GM12865 (cell line): ENCODE measurements around the gene TRAF2.

Source experiments
- DNase-seq: peaks from one replicate; pipeline ENCODE4 v3.0.0; 2010; ENCODE audit warnings: low read depth
- H3K4me3 ChIP-seq: 2 replicates; pipeline ENCODE4 v1.5.1; 2011; ENCODE audit warnings: mild to moderate bottlenecking, low read depth, low read length, control low read depth
- TF ChIP-seq, protein P1 (sequence below): IDR thresholded peaks from 2 replicates; pipeline ENCODE4 v1.5.1; 2011; ENCODE audit warnings: low read length, control low read depth, low read depth, inconsistent platforms; ENCODE audit not compliant: insufficient read depth; ENCODE audit errors: missing control alignments

TRAF2 gene

DNA sequence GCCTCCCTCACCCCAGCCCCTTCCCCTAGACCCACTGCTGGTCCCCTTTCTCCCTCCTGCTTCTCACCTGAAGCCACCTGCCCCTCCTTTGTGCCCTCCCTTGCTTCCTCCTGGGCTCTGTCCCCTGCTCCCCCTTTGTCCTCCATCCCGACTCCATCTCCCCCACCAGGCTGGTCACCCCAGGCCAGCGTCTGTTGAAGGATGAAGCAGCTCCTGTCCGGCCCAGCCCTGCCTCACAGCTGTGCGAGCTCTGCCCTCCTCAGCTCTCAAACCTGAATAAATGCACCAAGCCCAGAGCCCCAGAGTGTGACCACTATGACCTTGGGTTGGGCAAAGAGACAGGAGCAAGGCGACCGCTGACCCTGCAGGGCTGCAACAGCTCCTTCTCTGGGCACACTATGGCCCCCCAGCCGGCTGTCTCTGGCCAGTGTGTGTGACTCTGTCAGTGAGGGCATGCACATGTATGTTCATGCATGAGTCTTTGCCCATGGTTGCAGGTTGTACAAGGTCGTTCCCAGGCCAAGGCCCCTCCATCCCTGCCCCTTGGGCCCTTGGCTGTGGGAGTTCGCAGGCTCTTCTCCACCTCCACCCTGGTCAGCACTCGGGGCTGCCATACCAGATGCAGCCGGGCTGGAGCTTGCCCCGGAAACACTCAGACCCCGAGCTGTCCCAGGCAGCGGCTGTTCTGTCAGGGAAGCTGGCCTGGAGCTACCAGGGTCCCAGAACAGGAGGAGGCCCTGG lies 69.1 kb downstream of the TRAF2 start:
- TF ChIP-seq, protein P1, sequence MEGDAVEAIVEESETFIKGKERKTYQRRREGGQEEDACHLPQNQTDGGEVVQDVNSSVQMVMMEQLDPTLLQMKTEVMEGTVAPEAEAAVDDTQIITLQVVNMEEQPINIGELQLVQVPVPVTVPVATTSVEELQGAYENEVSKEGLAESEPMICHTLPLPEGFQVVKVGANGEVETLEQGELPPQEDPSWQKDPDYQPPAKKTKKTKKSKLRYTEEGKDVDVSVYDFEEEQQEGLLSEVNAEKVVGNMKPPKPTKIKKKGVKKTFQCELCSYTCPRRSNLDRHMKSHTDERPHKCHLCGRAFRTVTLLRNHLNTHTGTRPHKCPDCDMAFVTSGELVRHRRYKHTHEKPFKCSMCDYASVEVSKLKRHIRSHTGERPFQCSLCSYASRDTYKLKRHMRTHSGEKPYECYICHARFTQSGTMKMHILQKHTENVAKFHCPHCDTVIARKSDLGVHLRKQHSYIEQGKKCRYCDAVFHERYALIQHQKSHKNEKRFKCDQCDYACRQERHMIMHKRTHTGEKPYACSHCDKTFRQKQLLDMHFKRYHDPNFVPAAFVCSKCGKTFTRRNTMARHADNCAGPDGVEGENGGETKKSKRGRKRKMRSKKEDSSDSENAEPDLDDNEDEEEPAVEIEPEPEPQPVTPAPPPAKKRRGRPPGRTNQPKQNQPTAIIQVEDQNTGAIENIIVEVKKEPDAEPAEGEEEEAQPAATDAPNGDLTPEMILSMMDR = no peak
- DNase-seq = no peak

DNA sequence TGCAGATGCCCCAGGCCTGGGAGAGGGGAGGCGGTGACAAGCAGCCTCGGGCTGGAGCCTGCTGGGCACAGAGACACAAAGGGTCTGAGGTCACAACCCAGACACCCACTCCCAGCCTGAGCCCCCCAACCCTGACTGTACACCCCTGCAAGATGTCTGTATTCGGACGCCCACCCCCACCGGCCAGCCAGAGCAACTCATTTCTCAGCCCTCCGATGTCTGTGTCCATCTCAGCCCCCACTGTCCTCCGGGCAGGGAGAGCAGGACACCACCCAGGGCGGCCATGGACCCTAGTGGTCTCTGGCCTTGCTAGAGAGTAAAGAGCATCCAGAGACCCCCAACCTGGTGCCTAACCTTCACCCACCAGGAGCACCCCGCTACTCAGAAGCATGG lies 69.6 kb downstream of the TRAF2 start:
- TF ChIP-seq, protein P1 = no peak
- H3K4me3 ChIP-seq = no peak overlapping the region
- DNase-seq = no peak

More for the DNA sequence above, 69.1 kb downstream of the TRAF2 start:
- H3K4me3 ChIP-seq = no peak overlapping the region

DNA sequence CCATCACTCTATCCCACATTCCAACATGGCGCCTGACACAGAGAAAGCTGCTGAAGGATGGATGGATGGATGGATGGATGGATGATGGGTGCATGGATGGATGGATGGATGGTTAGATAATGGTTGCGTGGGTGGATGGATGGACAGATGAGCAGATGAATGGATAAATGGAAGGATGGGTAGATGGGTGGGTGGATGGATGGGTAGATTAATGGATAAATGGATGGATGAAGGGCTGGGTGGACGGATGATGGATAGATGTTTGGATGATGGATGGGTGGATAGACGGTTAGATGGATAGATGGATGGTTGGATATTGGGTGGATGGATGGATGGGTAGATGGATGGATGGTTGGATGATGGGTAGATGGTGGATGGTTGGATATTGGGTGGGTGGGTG lies 70.3 kb downstream of the TRAF2 start:
- TF ChIP-seq, protein P1 = no peak
- no peak overlapping the region for H3K4me3 ChIP-seq
- DNase-seq = no peak

DNA sequence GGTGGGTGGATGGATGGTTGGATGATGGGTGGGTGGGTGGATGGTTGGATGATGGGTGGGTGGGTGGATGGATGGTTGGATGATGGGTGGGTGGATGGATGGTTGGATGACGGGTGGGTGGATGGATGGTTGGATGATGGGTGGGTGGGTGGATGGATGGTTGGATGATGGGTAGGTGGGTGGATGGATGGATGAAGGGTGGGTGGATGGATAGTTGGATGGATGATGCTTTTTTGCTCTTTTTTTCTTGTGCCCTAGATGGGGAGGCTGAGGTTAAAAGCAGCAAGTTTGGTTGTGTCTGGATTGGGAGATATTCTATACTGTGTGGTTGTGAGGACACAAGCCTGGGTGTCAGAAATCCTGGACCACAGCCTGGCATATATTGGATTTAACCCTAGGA lies 71.1 kb downstream of the TRAF2 start:
- TF ChIP-seq, protein P1 = no peak
- no peak overlapping the region for H3K4me3 ChIP-seq
- no peak for DNase-seq

DNA sequence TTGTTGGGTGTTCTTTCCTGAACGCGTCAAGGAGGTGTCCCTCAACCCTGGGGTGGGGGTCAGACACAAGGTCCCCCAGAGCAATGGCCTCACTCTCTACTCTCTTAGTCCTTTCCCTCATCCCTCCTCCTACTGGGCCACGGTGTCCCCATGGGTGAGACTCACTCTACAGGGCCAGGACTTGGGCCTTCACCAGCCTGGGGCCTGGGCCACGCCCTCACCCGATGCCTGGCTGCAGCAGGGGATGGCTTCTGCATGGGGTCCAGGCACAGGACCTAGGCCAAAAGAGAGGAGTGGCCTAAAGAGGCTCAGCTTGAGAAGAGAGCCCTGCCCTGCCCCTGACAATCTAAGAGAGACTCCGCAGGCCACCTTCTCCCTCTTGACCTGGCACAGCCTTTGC lies 71.6 kb downstream of the TRAF2 start:
- no peak for DNase-seq
- TF ChIP-seq, protein P1 = no peak
- H3K4me3 ChIP-seq = no peak overlapping the region

DNA sequence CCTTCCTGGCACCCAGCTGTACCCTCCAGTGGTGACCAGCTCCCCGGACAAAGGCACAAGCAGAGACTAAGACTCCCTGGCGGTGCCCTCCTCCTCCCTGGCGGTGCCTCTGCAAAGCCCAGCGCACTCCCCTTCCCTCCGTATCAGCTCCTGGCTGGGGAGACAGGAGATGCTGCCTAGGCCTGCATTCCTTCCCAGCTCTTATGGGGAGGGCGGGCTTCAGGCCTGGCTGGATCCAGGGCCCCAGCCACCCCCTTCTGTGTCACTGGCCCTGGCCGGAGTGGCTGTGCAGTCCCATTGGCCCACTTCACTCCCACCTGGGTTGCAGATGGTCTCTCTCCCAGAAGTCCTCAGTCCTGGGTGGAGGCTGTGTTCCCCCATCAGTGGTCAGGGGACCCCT lies 72.2 kb downstream of the TRAF2 start:
- TF ChIP-seq, protein P1 = no peak

More for the DNA sequence above, 72.2 kb downstream of the TRAF2 start:
- no peak for DNase-seq
- H3K4me3 ChIP-seq = no peak overlapping the region
